ENCODE measurements around the gene OR8S1.

Gene OR8S1

GRCh38 chr12:48508987-48509386 is 16.4 kb upstream of the OR8S1 start:
- Histone ChIP-seq H2AFZ (ENCODE audit: low read depth, low read length, severe bottlenecking) (no peak overlapping the region), H4K20me1 (ENCODE audit: low read depth, low read length) (no peaks in the 10 kb centered on the region), H3K9me2 (replicated peaks; ENCODE audit: insufficient read depth, low read length) (no peaks in the 10 kb centered on the region), H3K9me3 (ENCODE audit: insufficient read depth, low read length) (no peaks in the 10 kb centered on the region), H3K27ac (ENCODE audit: low read depth, low read length) (no peak overlapping the region), H3K27me3 (ENCODE audit: low read length) (no peaks in the 10 kb centered on the region), H3K79me2 (ENCODE audit: insufficient read depth, low read length) (no peaks in the 10 kb centered on the region), H3K9ac (ENCODE audit: low read length) (no peak overlapping the region), H3F3A (ENCODE audit: insufficient read depth) (no peaks in the 10 kb centered on the region), H3K36me3 (ENCODE audit: low read length) (no peaks in the 10 kb centered on the region), H3K4me3 (ENCODE audit: insufficient read depth, low read length, poor library complexity, severe bottlenecking) (no peak overlapping the region), H3K4me2 (ENCODE audit: low read depth, low read length, poor library complexity, severe bottlenecking) (no peak overlapping the region)
- TF ChIP-seq CTCF (IDR thresholded peaks at IDR 0.05; ENCODE audit: insufficient read depth, low read length, poor library complexity, severe bottlenecking) = no peak
- no peak for TF ChIP-seq EZH2phosphoT487 (conservative IDR thresholded peaks at IDR 0.05; ENCODE audit: low read length)

- H3K36me3 ChIP-seq (ENCODE audit: low read length) = no peaks in the 10 kb centered on the region
- H4K20me1 ChIP-seq (ENCODE audit: low read depth, low read length) = no peaks in the 10 kb centered on the region
- no peaks in the 10 kb centered on the region for H3F3A ChIP-seq (ENCODE audit: insufficient read depth)
- no peak overlapping the region for H3K4me2 ChIP-seq (ENCODE audit: low read depth, low read length, poor library complexity, severe bottlenecking)
- no peaks in the 10 kb centered on the region for H3K27me3 ChIP-seq (ENCODE audit: low read length)
- no peak overlapping the region for H3K9ac ChIP-seq (ENCODE audit: low read length)
- H2AFZ ChIP-seq (ENCODE audit: low read depth, low read length, severe bottlenecking) = no peak overlapping the region
- no peaks in the 10 kb centered on the region for H3K9me2 ChIP-seq (replicated peaks; ENCODE audit: insufficient read depth, low read length)
- no peaks in the 10 kb centered on the region for H3K79me2 ChIP-seq (ENCODE audit: insufficient read depth, low read length)
- H3K27ac ChIP-seq (ENCODE audit: low read depth, low read length) = no peak overlapping the region
- H3K4me3 ChIP-seq (ENCODE audit: insufficient read depth, low read length, poor library complexity, severe bottlenecking) = no peak overlapping the region
- TF ChIP-seq CTCF (IDR thresholded peaks at IDR 0.05; ENCODE audit: insufficient read depth, low read length, poor library complexity, severe bottlenecking) (no peak), EZH2phosphoT487 (conservative IDR thresholded peaks at IDR 0.05; ENCODE audit: low read length) (no peak)
- H3K9me3 ChIP-seq (ENCODE audit: insufficient read depth, low read length) = no peaks in the 10 kb centered on the region
These were observed 15.3 kb upstream of the OR8S1 start for GRCh38 chr12:48510111-48510510.

- TF ChIP-seq EZH2phosphoT487 (conservative IDR thresholded peaks at IDR 0.05; ENCODE audit: low read length) (no peak), CTCF (IDR thresholded peaks at IDR 0.05; ENCODE audit: insufficient read depth, low read length, poor library complexity, severe bottlenecking) (no peak)
- no peak overlapping the region for H3K9ac ChIP-seq (ENCODE audit: low read length)
- no peaks in the 10 kb centered on the region for H3F3A ChIP-seq (ENCODE audit: insufficient read depth)
- H3K4me2 ChIP-seq (ENCODE audit: low read depth, low read length, poor library complexity, severe bottlenecking) = no peak overlapping the region
- H3K9me3 ChIP-seq (ENCODE audit: insufficient read depth, low read length) = no peaks in the 10 kb centered on the region
- H3K79me2 ChIP-seq (ENCODE audit: insufficient read depth, low read length) = no peaks in the 10 kb centered on the region
- no peak overlapping the region for H2AFZ ChIP-seq (ENCODE audit: low read depth, low read length, severe bottlenecking)
- no peaks in the 10 kb centered on the region for H3K9me2 ChIP-seq (replicated peaks; ENCODE audit: insufficient read depth, low read length)
- H3K36me3 ChIP-seq (ENCODE audit: low read length) = no peaks in the 10 kb centered on the region
- no peak overlapping the region for H3K27ac ChIP-seq (ENCODE audit: low read depth, low read length)
- no peak overlapping the region for H3K4me3 ChIP-seq (ENCODE audit: insufficient read depth, low read length, poor library complexity, severe bottlenecking)
- H4K20me1 ChIP-seq (ENCODE audit: low read depth, low read length) = no peaks in the 10 kb centered on the region
- H3K27me3 ChIP-seq (ENCODE audit: low read length) = no peaks in the 10 kb centered on the region
These were observed 12.6 kb upstream of the OR8S1 start for GRCh38 chr12:48512855-48513254.

All from SU-DHL-6 (cell line).